K562 (cell line): Measurements from ENCODE around the gene BDH2. TPM values are rescaled to one million over a fixed set of nuclear protein-coding genes. Genes with fewer than 3 reads are reported as not detected.

ENCODE experiments used
- ATAC-seq: fragments of 200-7000 bp; cut with Tn5 transposase; 3 replicates; pipeline ENCODE4 v1.9.1; 2020; ENCODE audit warnings: moderate library complexity
- BruUV-seq: library from RNA; stranded (reverse); fragments of 400-500 nt; replicated peaks from 2 replicates; lab custom pipeline; 2021; lab: Mats Ljungman, UMichigan
- CTCF ChIA-PET: fragments of 300-600 bp; formaldehyde crosslinking; extraction: SDS; loops from one replicate; lab custom pipeline; 2021; ENCODE audit warnings: low intra/inter-chr PET ratio; lab: Yijun Ruan, JAX
- POLR2A ChIA-PET: fragments of 300-600, 350-650 bp; sonication (Branson Sonifier 250); formaldehyde crosslinking; extraction: SDS; loops from one replicate; lab custom pipeline; 2021; ENCODE audit warnings: antibody characterized with exemption, inconsistent platforms; lab: Yijun Ruan, JAX
- DNase-seq, 4 experiments: peaks; one replicate each; pipeline versions ENCODE4 v3.0.0 to v3.0.0-alpha.2; 2011 to 2018; ENCODE audit warnings: low spot score in 3 of 4, mixed read lengths in 3 of 4; ENCODE audit errors: extremely low read depth in 1 of 4
- FAIRE-seq: peaks from 2 replicates; lab custom pipeline; 2011; peaks lifted over from hg19 to GRCh38; lab: Jason Lieb, UNC
- H2AFZ ChIP-seq: 2 replicates; pipeline ENCODE4 v1.6.0; 2011; ENCODE audit warnings: low read depth, low read length, control low read depth, inconsistent platforms
- H3K27ac ChIP-seq: fragments of 200-600 bp; 3 replicates; pipeline ENCODE4 v1.8.0; 2011; ENCODE audit warnings: low read depth, mild to moderate bottlenecking, control low read depth, inconsistent platforms, low read length, moderate library complexity, mixed read lengths; ENCODE audit errors: extremely low read depth
- H3K27me3 ChIP-seq, 2 experiments: fragments of 300-600 bp in 1 of 2; 2 replicates in 1 of 2; 3 replicates in 1 of 2; pipeline versions ENCODE4 v1.6.0 to v1.8.0; 2011; ENCODE audit warnings: inconsistent platforms in 2 of 2, low read length in 2 of 2, mild to moderate bottlenecking in 1 of 2, mixed read lengths in 1 of 2, moderate library complexity in 1 of 2; ENCODE audit not compliant: control insufficient read depth in 2 of 2, insufficient read depth in 2 of 2
- H3K36me3 ChIP-seq: fragments of 300-600 bp; 3 replicates; pipeline ENCODE4 v1.8.0; 2011; ENCODE audit warnings: mild to moderate bottlenecking, low read length, inconsistent platforms; ENCODE audit not compliant: control insufficient read depth, insufficient read depth
- H3K4me1 ChIP-seq, 2 experiments: fragments of 200-600 bp in 1 of 2; replicated peaks in 1 of 2; 2 replicates in 1 of 2; 3 replicates in 1 of 2; pipeline versions ENCODE4 v1.5.1 to v1.8.0; 2011; ENCODE audit warnings: inconsistent platforms in 2 of 2, low read length in 2 of 2, mild to moderate bottlenecking in 1 of 2, mixed read lengths in 1 of 2, moderate library complexity in 1 of 2; ENCODE audit not compliant: control insufficient read depth in 2 of 2, insufficient read depth in 2 of 2
- H3K4me2 ChIP-seq: 2 replicates; pipeline ENCODE4 v1.6.1; 2011; ENCODE audit warnings: low read length, control low read depth, inconsistent platforms, mixed read lengths; ENCODE audit not compliant: insufficient read depth
- H3K4me3 ChIP-seq: fragments of 200-600 bp; sonication (generic), shearing (Covaris generic); 2 replicates; pipeline ENCODE4 v1.5.1; 2016; ENCODE audit warnings: control low read depth, inconsistent platforms
- H3K79me2 ChIP-seq: fragments of 200-600 bp; 3 replicates; pipeline ENCODE4 v1.8.0; 2011; ENCODE audit warnings: low read length, inconsistent platforms; ENCODE audit not compliant: control insufficient read depth, insufficient read depth
- H3K9ac ChIP-seq, 2 experiments: 2 replicates each; pipeline versions ENCODE4 v1.6.0 to v1.6.1; 2011; ENCODE audit warnings: low read depth in 2 of 2, low read length in 2 of 2, control low read depth in 1 of 2, inconsistent platforms in 1 of 2, mild to moderate bottlenecking in 1 of 2, mixed read lengths in 1 of 2; ENCODE audit not compliant: insufficient read depth in 1 of 2
- H3K9me1 ChIP-seq: one replicate; pipeline ENCODE4 v1.6.0; 2011; ENCODE audit warnings: inconsistent platforms, mild to moderate bottlenecking, low read length, moderate library complexity; ENCODE audit not compliant: control insufficient read depth, insufficient read depth
- H3K9me3 ChIP-seq: replicated peaks from 2 replicates; pipeline ENCODE4 v1.5.1; 2011; ENCODE audit warnings: low read depth, low read length, inconsistent platforms; ENCODE audit not compliant: control insufficient read depth, insufficient read depth
- H4K20me1 ChIP-seq: replicated peaks from 2 replicates; pipeline ENCODE4 v1.6.1; 2011; ENCODE audit warnings: low read length, inconsistent platforms, mixed read lengths; ENCODE audit not compliant: control insufficient read depth, insufficient read depth
- ETS2 ChIP-seq: IDR thresholded peaks from 2 replicates; pipeline ENCODE4 v1.6.1; 2016; ENCODE audit warnings: borderline replicate concordance, missing genetic modification characterization, mild to moderate bottlenecking, moderate library complexity, missing compliant biosample characterization; ENCODE audit not compliant: poor library complexity, severe bottlenecking
- FOXK1 ChIP-seq: sonication (generic); formaldehyde crosslinking; IDR thresholded peaks from 2 replicates; pipeline ENCODE4 v1.8.0; 2022; ENCODE audit warnings: missing genetic modification reagents, mild to moderate bottlenecking, borderline replicate concordance
- LEF1 ChIP-seq: fragments of 450-650 bp; IDR thresholded peaks from 2 replicates; pipeline ENCODE4 v1.6.1; 2016; ENCODE audit warnings: mild to moderate bottlenecking
- MED1 ChIP-seq: sonication (generic); formaldehyde crosslinking; IDR thresholded peaks from 2 replicates; pipeline ENCODE4 v1.8.1; 2023; ENCODE audit warnings: missing genetic modification reagents, borderline replicate concordance
- NFE2L1 ChIP-seq: fragments of 450-650 bp; IDR thresholded peaks from 2 replicates; pipeline ENCODE4 v1.6.1; 2016; ENCODE audit warnings: missing genetic modification characterization, low read depth, mild to moderate bottlenecking, missing compliant biosample characterization, moderate library complexity, borderline replicate concordance
- RBM14 ChIP-seq: fragments of 200-400 bp; formaldehyde crosslinking; IDR thresholded peaks from 2 replicates; pipeline ENCODE4 v1.6.1; 2018; ENCODE audit warnings: low read depth, mild to moderate bottlenecking, low read length, moderate library complexity, borderline replicate concordance; ENCODE audit not compliant: insufficient read depth
- SRSF1 ChIP-seq: fragments of 200-400 bp; formaldehyde crosslinking; IDR thresholded peaks from 2 replicates; pipeline ENCODE4 v1.6.1; 2017; ENCODE audit warnings: mild to moderate bottlenecking, low read depth, low read length, moderate library complexity
- TARDBP ChIP-seq: fragments of 450-650 bp; IDR thresholded peaks from 2 replicates; pipeline ENCODE4 v1.6.1; 2016
- ZFP1 ChIP-seq: fragments of 450-650 bp; formaldehyde crosslinking; IDR thresholded peaks from 2 replicates; pipeline ENCODE4 v1.4.0; 2020; ENCODE audit warnings: mild to moderate bottlenecking, mixed read lengths
- ZFP36 ChIP-seq: fragments of 150-350 bp; IDR thresholded peaks from 2 replicates; pipeline ENCODE4 v1.6.1; 2018; ENCODE audit warnings: low read length, low read depth; ENCODE audit not compliant: partially characterized antibody
- ZNF121 ChIP-seq: sonication (generic); formaldehyde crosslinking; conservative IDR thresholded peaks from 2 replicates; pipeline ENCODE4 v1.8.0; 2022; ENCODE audit warnings: missing genetic modification reagents
- ZNF184 ChIP-seq: sonication (generic); formaldehyde crosslinking; IDR thresholded peaks from 2 replicates; pipeline ENCODE4 v1.5.0; 2020; ENCODE audit warnings: missing genetic modification reagents
- ZNF766 ChIP-seq: fragments of 200-800 bp; sonication (Bioruptor generic); conservative IDR thresholded peaks from 2 replicates; pipeline ENCODE4 v1.6.1; 2016; ENCODE audit warnings: missing genetic modification characterization, missing compliant biosample characterization
- WGBS: fragments of 100-300 bp; shearing (Covaris generic); methylation state at CpG from one replicate; pipeline ENCODE4 v1.1.6; 2016; ENCODE audit warnings: low coverage, mixed read lengths; ENCODE audit not compliant: insufficient coverage; ENCODE audit errors: missing lambda C conversion rate; 5-methylcytosine and 5-hydroxymethylcytosine counted together
- in situ Hi-C: fragments of 300-500 bp; cut with MboI; formaldehyde crosslinking; loops from 4 replicates; pipeline ENCODE4 v1.15.0; 2018; ENCODE audit warnings: inconsistent platforms, mixed read lengths
- intact Hi-C: fragments of 100-400 bp; cut with micrococcal nuclease; formaldehyde crosslinking; loops from 2 replicates; pipeline ENCODE4 v1.14.2; 2022
- polyA plus RNA-seq, 8 experiments: library from polyadenylated mRNA; depleted of rRNA in 4 of 8; stranded (reverse) in 5 of 8; unstranded in 3 of 8; fragments of >200 nt; fragmentation: Nextera tagmentation in 2 of 8; fragmentation: Illumina TruSeq in 1 of 8; extraction: Ambion mirVana in 2 of 8; extraction: Trizol in 1 of 8; gene quantifications; 2 replicates each; pipeline versions ENCODE4 v1.2.1 to v1.2.3, GENCODE V29; 2011 to 2014; ENCODE audit warnings: inconsistent platforms in 1 of 8, missing spikeins in 1 of 8
- total RNA-seq, 7 experiments: library from RNA; depleted of rRNA in 6 of 7; stranded (reverse); fragments of >200 nt in 6 of 7; fragmentation: Illumina TruSeq in 2 of 7; extraction: Trizol in 2 of 7; gene quantifications; 2 replicates each; pipeline versions ENCODE4 v1.2.1 to v1.2.3, GENCODE V29; 2011 to 2021; ENCODE audit warnings: low replicate concordance in 1 of 7
- TF ChIP-seq, protein P1 (sequence below): sonication (generic); formaldehyde crosslinking; IDR thresholded peaks from 2 replicates; pipeline ENCODE4 v1.8.0; 2023; ENCODE audit warnings: mild to moderate bottlenecking, missing genetic modification reagents
- TF ChIP-seq, protein P2 (sequence below): fragments of 250-450 bp; sonication (Bioruptor Pico); IDR thresholded peaks from 2 replicates; pipeline ENCODE4 v1.8.0; 2021; ENCODE audit warnings: moderate library complexity, mild to moderate bottlenecking, inconsistent platforms

The BDH2 gene
- total and polyA plus RNA-seq, 9 of the 15 experiments (the other 6 are each of a cell fraction or from before 2014, with no cell fraction given), result 4.9 to 17.9 (median 9.1) TPM

DNA sequence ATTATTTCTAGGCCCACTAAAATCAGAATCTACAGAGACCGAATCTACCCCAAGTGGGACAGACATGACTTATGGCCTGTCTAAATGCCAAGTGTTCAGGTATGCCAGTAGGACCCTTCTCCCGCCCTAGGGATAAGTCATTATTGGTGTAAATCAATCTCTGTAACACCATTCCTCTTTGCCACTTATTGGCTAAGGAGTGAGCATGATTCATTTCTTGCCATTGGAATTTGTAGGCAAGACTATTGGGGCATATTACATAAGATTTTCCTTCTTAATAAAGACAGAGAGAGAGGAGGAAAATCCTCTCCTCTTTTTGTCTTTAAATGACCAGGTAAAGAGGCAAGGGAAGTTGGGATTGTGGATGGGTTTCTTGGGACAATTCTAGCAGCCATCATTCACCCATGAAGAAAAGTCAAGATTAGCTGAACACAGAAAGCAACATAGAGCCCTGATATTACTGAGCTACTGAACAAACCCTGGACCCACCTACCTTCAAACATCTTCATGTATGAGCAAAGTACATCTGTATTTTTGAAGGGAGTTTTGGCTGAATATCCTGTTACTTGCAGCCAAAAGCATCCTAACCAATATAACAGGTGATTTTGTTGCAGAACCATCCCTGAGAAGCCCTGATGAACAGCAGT is 25.7 kb downstream of the BDH2 start:
- H3K27ac ChIP-seq, result no peak overlapping the region
- intact Hi-C loops, result no loop called here
- no peak for FAIRE-seq
- no peak for TF ChIP-seq ZFP36
- no peak for TF ChIP-seq NFE2L1 (tag)
- no peak for TF ChIP-seq FOXK1
- no peak for TF ChIP-seq ETS2
- no peak for TF ChIP-seq ZNF121 (CRISPR knock-in tag)
- no peak for TF ChIP-seq ZNF184 (CRISPR knock-in tag)
- no peak for TF ChIP-seq ZFP1 (CRISPR knock-in tag)
- TF ChIP-seq TARDBP, result no peak
- TF ChIP-seq SRSF1, result no peak
- no peak for TF ChIP-seq RBM14
- no peak for TF ChIP-seq ZNF766 (CRISPR knock-in tag)
- no peak for TF ChIP-seq LEF1
- TF ChIP-seq, protein P1, sequence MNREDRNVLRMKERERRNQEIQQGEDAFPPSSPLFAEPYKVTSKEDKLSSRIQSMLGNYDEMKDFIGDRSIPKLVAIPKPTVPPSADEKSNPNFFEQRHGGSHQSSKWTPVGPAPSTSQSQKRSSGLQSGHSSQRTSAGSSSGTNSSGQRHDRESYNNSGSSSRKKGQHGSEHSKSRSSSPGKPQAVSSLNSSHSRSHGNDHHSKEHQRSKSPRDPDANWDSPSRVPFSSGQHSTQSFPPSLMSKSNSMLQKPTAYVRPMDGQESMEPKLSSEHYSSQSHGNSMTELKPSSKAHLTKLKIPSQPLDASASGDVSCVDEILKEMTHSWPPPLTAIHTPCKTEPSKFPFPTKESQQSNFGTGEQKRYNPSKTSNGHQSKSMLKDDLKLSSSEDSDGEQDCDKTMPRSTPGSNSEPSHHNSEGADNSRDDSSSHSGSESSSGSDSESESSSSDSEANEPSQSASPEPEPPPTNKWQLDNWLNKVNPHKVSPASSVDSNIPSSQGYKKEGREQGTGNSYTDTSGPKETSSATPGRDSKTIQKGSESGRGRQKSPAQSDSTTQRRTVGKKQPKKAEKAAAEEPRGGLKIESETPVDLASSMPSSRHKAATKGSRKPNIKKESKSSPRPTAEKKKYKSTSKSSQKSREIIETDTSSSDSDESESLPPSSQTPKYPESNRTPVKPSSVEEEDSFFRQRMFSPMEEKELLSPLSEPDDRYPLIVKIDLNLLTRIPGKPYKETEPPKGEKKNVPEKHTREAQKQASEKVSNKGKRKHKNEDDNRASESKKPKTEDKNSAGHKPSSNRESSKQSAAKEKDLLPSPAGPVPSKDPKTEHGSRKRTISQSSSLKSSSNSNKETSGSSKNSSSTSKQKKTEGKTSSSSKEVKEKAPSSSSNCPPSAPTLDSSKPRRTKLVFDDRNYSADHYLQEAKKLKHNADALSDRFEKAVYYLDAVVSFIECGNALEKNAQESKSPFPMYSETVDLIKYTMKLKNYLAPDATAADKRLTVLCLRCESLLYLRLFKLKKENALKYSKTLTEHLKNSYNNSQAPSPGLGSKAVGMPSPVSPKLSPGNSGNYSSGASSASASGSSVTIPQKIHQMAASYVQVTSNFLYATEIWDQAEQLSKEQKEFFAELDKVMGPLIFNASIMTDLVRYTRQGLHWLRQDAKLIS (CRISPR knock-in tag), result no peak
- TF ChIP-seq MED1 (CRISPR knock-in tag), result no peak
- TF ChIP-seq, protein P2, sequence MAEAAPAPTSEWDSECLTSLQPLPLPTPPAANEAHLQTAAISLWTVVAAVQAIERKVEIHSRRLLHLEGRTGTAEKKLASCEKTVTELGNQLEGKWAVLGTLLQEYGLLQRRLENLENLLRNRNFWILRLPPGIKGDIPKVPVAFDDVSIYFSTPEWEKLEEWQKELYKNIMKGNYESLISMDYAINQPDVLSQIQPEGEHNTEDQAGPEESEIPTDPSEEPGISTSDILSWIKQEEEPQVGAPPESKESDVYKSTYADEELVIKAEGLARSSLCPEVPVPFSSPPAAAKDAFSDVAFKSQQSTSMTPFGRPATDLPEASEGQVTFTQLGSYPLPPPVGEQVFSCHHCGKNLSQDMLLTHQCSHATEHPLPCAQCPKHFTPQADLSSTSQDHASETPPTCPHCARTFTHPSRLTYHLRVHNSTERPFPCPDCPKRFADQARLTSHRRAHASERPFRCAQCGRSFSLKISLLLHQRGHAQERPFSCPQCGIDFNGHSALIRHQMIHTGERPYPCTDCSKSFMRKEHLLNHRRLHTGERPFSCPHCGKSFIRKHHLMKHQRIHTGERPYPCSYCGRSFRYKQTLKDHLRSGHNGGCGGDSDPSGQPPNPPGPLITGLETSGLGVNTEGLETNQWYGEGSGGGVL, result no peak

More for the DNA sequence above, 25.7 kb downstream of the BDH2 start:
- Histone ChIP-seq H3K9ac (no peak overlapping the region), H3K4me1 (peaks cover 10 to 13% of the 10 kb centered on the region in 2 experiments; a peak in 4 of 5 replicates), H3K27me3 (no peaks in the 10 kb centered on the region), H4K20me1 (no peaks in the 10 kb centered on the region), H3K4me3 (no peak overlapping the region), H3K9me3 (no peaks in the 10 kb centered on the region), H3K9me1 (no peaks in the 10 kb centered on the region), H3K79me2 (peaks cover 21% of the 10 kb centered on the region; the same call in 2 of the 3 replicates), H2AFZ (no peak overlapping the region), H3K4me2 (no peak overlapping the region), H3K36me3 (no peaks in the 10 kb centered on the region)
- ChIA-PET CTCF (no interaction called here), POLR2A (interaction anchor here (1.2 kb wide), 1 partner anchor 67 kb away, joined by 3 read pairs; no protein-coding TSS in a partner anchor)
- 90% methylated on average over 2 of the region's 2 CpGs for WGBS
- ATAC-seq (no peak), DNase-seq (no peak)
- in situ Hi-C loops, result no loop called here
- no TSS peak for BruUV-seq
